ENCODE results near the gene ZNF442. TPM values are rescaled to one million over a fixed set of nuclear protein-coding genes. Genes with fewer than 3 reads are reported as not detected.
"Not testable (repeated sequence)": the region's sequence is repeated elsewhere in the genome, so short reads cannot be mapped to it uniquely, and the experiment has no call there.

Gene ZNF442
- total RNA-seq: 10 to 100 TPM in 4 of 8 experiments, 1 to 10 TPM in 2, under 1 TPM in 2; 0.31 to 16.5 (median 8.5) TPM

GRCh38 chr19:12365236-12366162 lies at the start of gene ZNF442:
ZNF442 (minus strand) TSS chr19:12365683; CDS start chr19:12363631, 2,052 bp downstream.
- peak; percentile 87 to 97 (median 95) for ATAC-seq (replicated peaks in 6 of 8)
- WGBS, 10 experiments: 2 to 20% (median 10%) methylated on average over 1 to 19 of the region's 51 CpGs; no CpG with 5 or more reads in 5 of the 10 experiments

GRCh38 chr19:12411893-12412292 lies 46.4 kb upstream of the ZNF442 start:
- Histone ChIP-seq H3K4me3 (no peak overlapping the region), H3K27ac (no peak overlapping the region), H3K4me1 (replicated peaks in 1 of 2) (no peaks in the 10 kb centered on the region)
- WGBS, 10 experiments: 67 to 100% (median 100%) methylated on average over 1 to 2 of the region's 2 CpGs; no CpG with 5 or more reads in 3 of the 10 experiments
- no peak for ATAC-seq (replicated peaks in 6 of 8)
- in situ Hi-C loops (cut with MboI; ENCODE audit: low pct_unique_long_range_greater_than_20kb in 2 of 9, low sequenced_read_pairs in 9 of 9, unreplicated experiment in 9 of 9): no loop called here

More at GRCh38 chr19:12365236-12366162, at the start of gene ZNF442:
- H3K4me1 ChIP-seq (replicated peaks in 1 of 2): peaks cover 5 to 9% of the 10 kb centered on the region in 2 donors
- in situ Hi-C loops (cut with MboI; ENCODE audit: low pct_unique_long_range_greater_than_20kb in 2 of 9, low sequenced_read_pairs in 9 of 9, unreplicated experiment in 9 of 9): no loop called here
- H3K4me3 ChIP-seq: peak within 1 kb of the TSS; percentile 65 to 92 (median 68)
- peak within 1 kb of the TSS; percentile 70 to 87 for H3K27ac ChIP-seq

- ATAC-seq (replicated peaks in 6 of 8): peak; percentile 93 to 94 (median 94)
- Histone ChIP-seq H3K4me3 (peak within 1 kb of the TSS; percentile 48 to 93 (median 85)), H3K4me1 (replicated peaks in 1 of 2) (peaks cover 2 to 3% of the 10 kb centered on the region in 2 donors), H3K27ac (peak within 1 kb of the TSS in 1 of 2 donors; percentile 55)
- in situ Hi-C loops (cut with MboI; ENCODE audit: low pct_unique_long_range_greater_than_20kb in 2 of 9, low sequenced_read_pairs in 9 of 9, unreplicated experiment in 9 of 9): no loop called here
- 0 to 13% (median 1%) methylated on average over 2 to 19 of the region's 71 CpGs; no CpG with 5 or more reads in 3 of the 10 experiments for WGBS, 10 experiments
These were observed 35.4 kb upstream of the ZNF442 start, which contains the start of gene ZNF799 for GRCh38 chr19:12400633-12401502. ZNF799 (minus strand) TSS chr19:12401271; CDS start chr19:12401070, 201 bp downstream.

GRCh38 chr19:12399901-12400632 lies 34.6 kb upstream of the ZNF442 start:
- WGBS, 10 experiments: 0 to 7% (median 2%) methylated on average over 1 to 5 of the region's 23 CpGs; no CpG with 5 or more reads in 4 of the 10 experiments
- Histone ChIP-seq H3K27ac (peak overlapping the region in 1 of 2 donors; percentile 55), H3K4me3 (peak overlapping the region; percentile 48 to 93 (median 85))
- in situ Hi-C loops (cut with MboI; ENCODE audit: low pct_unique_long_range_greater_than_20kb in 2 of 9, low sequenced_read_pairs in 9 of 9, unreplicated experiment in 9 of 9); H3K4me1 ChIP-seq (replicated peaks in 1 of 2): not testable (repeated sequence)
- ATAC-seq (replicated peaks in 6 of 8): peak; percentile 3 to 32 (median 11)

- in situ Hi-C loops (cut with MboI; ENCODE audit: low pct_unique_long_range_greater_than_20kb in 2 of 9, low sequenced_read_pairs in 9 of 9, unreplicated experiment in 9 of 9); H3K27ac ChIP-seq; H3K4me1 ChIP-seq (replicated peaks in 1 of 2); H3K4me3 ChIP-seq; ATAC-seq (replicated peaks in 6 of 8): not testable (repeated sequence)
- 73 to 100% (median 91%) methylated on average over 2 to 6 of the region's 6 CpGs; no CpG with 5 or more reads in 1 of the 10 experiments for WGBS, 10 experiments
These were observed 25.7 kb upstream of the ZNF442 start for GRCh38 chr19:12391148-12391547.

GRCh38 chr19:12386365-12386764 lies 20.9 kb upstream of the ZNF442 start:
- H3K4me3 ChIP-seq; in situ Hi-C loops (cut with MboI; ENCODE audit: low pct_unique_long_range_greater_than_20kb in 2 of 9, low sequenced_read_pairs in 9 of 9, unreplicated experiment in 9 of 9); H3K27ac ChIP-seq; H3K4me1 ChIP-seq (replicated peaks in 1 of 2); ATAC-seq (replicated peaks in 6 of 8): not testable (repeated sequence)
- 67% methylated on average over 1 of the region's 2 CpGs; no CpG with 5 or more reads in 9 of the 10 experiments for WGBS, 10 experiments

GRCh38 chr19:12380444-12380737 lies 14.9 kb upstream of the ZNF442 start:
- WGBS, 10 experiments: 0 to 100% (median 69%) methylated on average over 1 to 2 of the region's 2 CpGs; no CpG with 5 or more reads in 3 of the 10 experiments
- H3K27ac ChIP-seq: no peak overlapping the region
- no peak overlapping the region for H3K4me3 ChIP-seq
- no peak for ATAC-seq (replicated peaks in 6 of 8)
- in situ Hi-C loops (cut with MboI; ENCODE audit: low pct_unique_long_range_greater_than_20kb in 2 of 9, low sequenced_read_pairs in 9 of 9, unreplicated experiment in 9 of 9): no loop called here
- H3K4me1 ChIP-seq (replicated peaks in 1 of 2): no peaks in the 10 kb centered on the region

GRCh38 chr19:12379732-12380443 lies 14.4 kb upstream of the ZNF442 start:
- no peak overlapping the region for H3K4me3 ChIP-seq
- 48 to 100% (median 74%) methylated on average over 1 to 5 of the region's 5 CpGs; no CpG with 5 or more reads in 1 of the 10 experiments for WGBS, 10 experiments
- H3K27ac ChIP-seq: no peak overlapping the region
- no peaks in the 10 kb centered on the region for H3K4me1 ChIP-seq (replicated peaks in 1 of 2)
- ATAC-seq (replicated peaks in 6 of 8): no peak
- in situ Hi-C loops (cut with MboI; ENCODE audit: low pct_unique_long_range_greater_than_20kb in 2 of 9, low sequenced_read_pairs in 9 of 9, unreplicated experiment in 9 of 9): no loop called here

GRCh38 chr19:12374026-12374425 lies 8.5 kb upstream of the ZNF442 start:
- H3K4me3 ChIP-seq: no peak overlapping the region
- ATAC-seq (replicated peaks in 6 of 8): no peak
- in situ Hi-C loops (cut with MboI; ENCODE audit: low pct_unique_long_range_greater_than_20kb in 2 of 9, low sequenced_read_pairs in 9 of 9, unreplicated experiment in 9 of 9): no loop called here
- no peaks in the 10 kb centered on the region for H3K4me1 ChIP-seq (replicated peaks in 1 of 2)
- H3K27ac ChIP-seq: no peak overlapping the region
- 0 to 100% (median 44%) methylated on average over 1 of the region's 1 CpG; no CpG with 5 or more reads in 2 of the 10 experiments for WGBS, 10 experiments

GRCh38 chr19:12364391-12365235 lies 870 bp downstream of the ZNF442 start:
- in situ Hi-C loops (cut with MboI; ENCODE audit: low pct_unique_long_range_greater_than_20kb in 2 of 9, low sequenced_read_pairs in 9 of 9, unreplicated experiment in 9 of 9): no loop called here
- H3K4me1 ChIP-seq (replicated peaks in 1 of 2): peaks cover 5 to 9% of the 10 kb centered on the region in 2 donors
- H3K4me3 ChIP-seq: peak overlapping the region; percentile 65 to 92 (median 68)
- H3K27ac ChIP-seq: peak overlapping the region; percentile 70 to 87
- 7 to 100% (median 33%) methylated on average over 1 to 10 of the region's 28 CpGs; no CpG with 5 or more reads in 1 of the 10 experiments for WGBS, 10 experiments
- ATAC-seq (replicated peaks in 6 of 8): no peak

- no CpG with 5 or more reads among the region's 30 CpGs for WGBS, 10 experiments
- H3K27ac ChIP-seq; in situ Hi-C loops (cut with MboI; ENCODE audit: low pct_unique_long_range_greater_than_20kb in 2 of 9, low sequenced_read_pairs in 9 of 9, unreplicated experiment in 9 of 9); ATAC-seq (replicated peaks in 6 of 8); H3K4me3 ChIP-seq; H3K4me1 ChIP-seq (replicated peaks in 1 of 2): not testable (repeated sequence)
These were observed 3.2 kb downstream of the ZNF442 start for GRCh38 chr19:12362236-12362635.
